H54 (cell line): ENCODE measurements around the gene SEZ6L.
A peak's percentile ranks its signal among the peaks of the same experiment; 100 is the strongest.

Experiments used
- DNase-seq: peaks from one replicate; pipeline ENCODE4 v3.0.0; 2011; ENCODE audit warnings: low spot score, mixed read lengths; ENCODE audit not compliant: insufficient read length
- FAIRE-seq: peaks from 3 replicates; lab custom pipeline; 2011; peaks lifted over from hg19 to GRCh38; lab: Jason Lieb, UNC
- POLR2A ChIP-seq: IDR thresholded peaks from 2 replicates; pipeline ENCODE4 v1.6.1; 2011; ENCODE audit warnings: low read depth, mild to moderate bottlenecking, low read length

SEZ6L gene

DNA sequence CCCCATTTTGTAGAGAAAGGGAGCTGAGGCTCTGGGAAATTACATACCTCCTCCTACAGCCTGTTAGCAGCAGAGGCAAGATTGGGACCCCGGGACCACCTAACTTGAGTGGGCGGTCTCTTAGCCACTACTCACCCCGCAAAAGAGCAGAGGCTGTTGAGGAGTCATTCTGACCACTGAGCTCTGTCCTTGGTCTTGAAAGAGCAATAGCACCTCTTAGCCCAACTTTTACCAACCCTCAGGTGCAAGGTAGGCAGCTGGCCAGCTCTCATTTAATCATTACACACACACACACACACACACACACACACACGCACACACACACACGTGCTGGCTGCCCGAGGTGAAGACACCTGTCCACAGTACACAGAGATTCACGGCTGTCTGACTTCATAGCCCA lies 144.0 kb downstream of the SEZ6L start:
- FAIRE-seq (no peak), DNase-seq (no peak)
- TF ChIP-seq POLR2A: no peak

DNA sequence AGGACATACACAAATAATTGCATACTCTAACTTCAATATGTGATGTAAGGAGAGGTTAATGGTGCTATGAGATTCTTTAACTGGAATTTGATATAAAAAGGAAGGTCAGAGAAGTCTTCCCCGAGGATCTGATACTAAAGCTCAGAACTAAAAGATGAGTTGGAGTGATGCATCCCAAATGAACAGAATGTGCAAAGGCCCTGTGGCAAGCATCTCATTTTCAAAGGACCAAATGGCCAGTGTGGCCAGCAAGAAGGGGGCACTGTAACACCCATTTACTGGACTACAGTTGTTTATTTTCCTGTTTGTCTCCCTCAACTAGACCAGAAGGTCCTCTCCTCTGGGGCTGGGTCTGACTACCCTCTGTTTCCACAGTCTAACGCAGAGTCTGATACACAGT lies 144.9 kb downstream of the SEZ6L start:
- no peak for TF ChIP-seq POLR2A
- FAIRE-seq: no peak
- DNase-seq: no peak

DNA sequence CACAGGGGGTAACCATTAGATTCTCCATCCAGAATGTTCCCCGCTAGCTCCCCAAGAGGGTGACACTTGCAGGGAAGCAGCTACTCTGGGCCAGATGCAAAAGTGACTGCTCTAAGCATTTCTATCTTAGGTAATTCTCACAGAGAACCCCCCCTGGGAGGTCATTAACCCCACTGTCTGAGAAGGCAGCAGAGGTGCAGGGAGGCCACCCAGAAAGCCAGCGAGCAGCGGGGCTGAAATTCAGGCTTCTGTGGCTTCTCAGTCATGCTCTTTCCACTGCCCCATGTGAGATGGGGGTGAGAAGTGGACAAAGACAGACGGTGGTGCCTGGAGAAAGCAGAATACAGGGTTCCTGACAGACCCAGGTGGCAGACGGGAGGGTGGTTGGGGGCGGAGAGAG lies 145.4 kb downstream of the SEZ6L start:
- no peak for TF ChIP-seq POLR2A
- DNase-seq (no peak), FAIRE-seq (no peak)

DNA sequence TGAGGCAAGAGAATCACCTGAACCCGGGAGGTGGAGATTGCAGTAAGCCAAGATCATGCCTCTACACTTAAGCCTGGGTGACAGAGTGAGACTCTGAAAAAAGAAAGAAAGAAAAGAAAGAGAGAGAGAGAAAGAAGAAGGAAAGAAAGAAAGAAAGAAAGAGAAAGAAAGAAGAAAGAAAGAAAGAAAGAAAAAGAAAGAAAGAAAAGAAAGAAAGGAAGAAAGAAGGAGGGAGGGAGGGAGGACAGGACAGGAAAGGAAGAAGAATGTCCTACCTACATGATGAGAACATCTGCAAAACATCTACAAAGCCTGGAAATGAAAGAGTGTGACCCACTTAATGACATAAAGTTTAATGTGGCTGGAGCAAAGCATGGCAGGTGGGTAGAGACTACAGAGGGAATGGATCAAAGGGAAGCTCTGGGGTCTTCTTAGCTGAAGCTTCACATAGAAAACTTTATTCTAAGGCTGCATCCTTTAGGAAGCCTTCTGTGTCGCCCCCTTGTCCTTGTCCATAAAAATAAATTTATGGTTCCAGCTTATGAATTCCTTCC lies 147.5 kb downstream of the SEZ6L start:
- no peak for TF ChIP-seq POLR2A
- no peak for FAIRE-seq
- DNase-seq: no peak

DNA sequence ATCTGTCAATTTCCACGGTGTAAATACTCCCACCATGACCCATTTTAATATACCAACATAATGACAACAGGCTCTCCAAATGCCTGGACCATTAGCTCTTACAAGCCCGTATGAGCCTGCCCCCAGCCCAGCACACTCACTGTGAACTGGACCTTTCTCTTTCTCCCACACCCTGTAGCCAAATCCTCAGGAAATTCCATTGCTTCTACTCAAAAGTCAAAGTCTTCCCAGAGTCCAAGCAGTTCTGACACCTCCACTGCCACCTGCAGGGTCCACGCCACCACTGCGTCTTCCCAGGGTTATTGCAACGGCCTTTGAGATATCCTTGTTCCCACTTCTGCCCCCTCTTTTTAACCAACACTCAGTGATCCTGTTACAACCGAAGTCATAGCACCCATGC lies 149.7 kb downstream of the SEZ6L start:
- DNase-seq: peak; percentile 20
- no peak for FAIRE-seq
- no peak for TF ChIP-seq POLR2A

GRCh38 chr22:26320447-26320846 lies 151.2 kb downstream of the SEZ6L start:
- no peak for TF ChIP-seq POLR2A
- no peak for FAIRE-seq
- DNase-seq: no peak

DNA sequence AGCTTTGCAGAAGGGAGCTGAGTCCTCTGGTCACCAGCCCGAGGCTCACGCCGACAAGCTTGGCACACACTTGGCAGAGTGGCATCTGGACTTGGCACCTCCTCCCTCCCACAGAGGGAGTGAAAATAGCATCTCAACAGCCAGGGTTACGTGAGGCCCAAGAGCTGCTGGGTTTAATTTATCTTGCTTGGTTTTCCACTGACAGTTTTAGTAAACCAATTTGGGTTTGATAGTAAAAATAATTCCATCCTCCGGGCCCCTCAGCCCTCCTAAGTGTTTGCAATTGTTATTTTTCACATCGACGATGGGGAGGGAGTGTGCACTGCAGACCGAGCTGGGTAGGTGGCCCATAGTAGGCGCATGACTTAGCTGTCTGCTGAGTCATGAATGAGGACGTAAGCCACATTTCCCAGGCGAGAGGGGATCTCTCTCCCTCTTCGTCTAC lies 152.2 kb downstream of the SEZ6L start:
- FAIRE-seq: no peak
- TF ChIP-seq POLR2A: no peak; the same call in 1 of the 2 replicates
- peak; percentile 49 for DNase-seq

DNA sequence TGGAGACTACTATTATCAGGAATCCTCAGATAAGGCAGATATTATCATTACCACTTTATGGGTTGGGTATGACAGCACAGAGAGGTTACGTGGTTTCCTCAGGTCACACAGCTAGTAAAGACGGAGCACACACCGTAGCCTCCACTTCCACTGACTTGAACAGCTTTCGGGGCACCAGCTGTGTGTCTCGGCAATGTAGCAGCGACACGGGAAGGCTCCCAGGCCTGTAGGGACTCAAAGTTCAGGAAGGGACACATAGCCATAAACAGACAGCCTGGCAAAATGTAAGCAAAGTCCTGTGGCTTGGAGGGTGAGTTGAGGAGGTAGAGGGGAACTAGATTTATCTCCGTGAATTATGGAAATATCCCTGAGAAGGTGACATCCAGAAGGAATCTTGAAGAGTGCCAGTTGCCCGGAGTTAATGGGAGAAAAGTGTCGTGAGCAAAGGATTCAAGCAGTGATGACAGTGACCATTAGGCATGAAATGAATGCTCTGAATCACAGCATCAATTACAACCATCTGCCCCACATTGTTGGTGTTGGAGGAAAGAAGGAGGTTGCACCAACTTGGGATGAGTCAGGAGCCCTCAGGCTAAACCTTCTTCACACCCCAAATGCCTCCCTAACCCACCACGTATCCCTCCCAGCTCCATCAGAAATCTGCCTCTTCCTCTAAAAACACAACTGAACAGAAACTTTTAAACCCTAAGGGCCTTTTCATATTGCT lies 153.1 kb downstream of the SEZ6L start:
- FAIRE-seq: peak; percentile 92

DNA sequence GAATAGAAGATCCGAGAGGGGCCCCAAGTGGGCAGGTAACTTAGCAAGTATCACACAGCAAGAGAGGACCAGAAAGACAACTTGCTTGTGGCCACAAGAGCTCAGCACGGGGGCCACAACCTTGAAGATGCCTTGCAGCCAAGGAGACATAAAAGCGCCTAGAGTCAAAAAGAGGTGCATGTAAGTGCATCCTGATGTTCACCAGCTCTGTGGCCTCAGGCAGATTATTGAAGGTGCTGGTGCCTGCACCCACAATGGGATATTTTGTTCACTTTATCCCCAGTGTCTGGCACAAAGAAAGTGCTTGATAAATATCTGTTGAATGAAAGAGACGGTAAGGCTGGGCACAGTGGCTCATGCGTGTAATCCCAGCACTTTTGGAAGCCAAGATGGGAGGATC lies 153.8 kb downstream of the SEZ6L start:
- TF ChIP-seq POLR2A: no peak
- FAIRE-seq (no peak), DNase-seq (no peak)

More for the DNA sequence above, 153.1 kb downstream of the SEZ6L start:
- DNase-seq: peak; percentile 41
- no peak for TF ChIP-seq POLR2A

GRCh38 chr22:26324150-26324549 lies 154.9 kb downstream of the SEZ6L start:
- TF ChIP-seq POLR2A: no peak
- DNase-seq: no peak
- FAIRE-seq: no peak

- no peak for TF ChIP-seq POLR2A
- DNase-seq (no peak), FAIRE-seq (no peak)
Measured at GRCh38 chr22:26325641-26326040, 156.4 kb downstream of the SEZ6L start.

- DNase-seq: no peak
- no peak for TF ChIP-seq POLR2A
- FAIRE-seq: no peak
Measured at GRCh38 chr22:26326803-26327202, 157.5 kb downstream of the SEZ6L start.

- FAIRE-seq: no peak
- no peak for DNase-seq
- no peak for TF ChIP-seq POLR2A
Measured at GRCh38 chr22:26327306-26327705, 158.0 kb downstream of the SEZ6L start.

DNA sequence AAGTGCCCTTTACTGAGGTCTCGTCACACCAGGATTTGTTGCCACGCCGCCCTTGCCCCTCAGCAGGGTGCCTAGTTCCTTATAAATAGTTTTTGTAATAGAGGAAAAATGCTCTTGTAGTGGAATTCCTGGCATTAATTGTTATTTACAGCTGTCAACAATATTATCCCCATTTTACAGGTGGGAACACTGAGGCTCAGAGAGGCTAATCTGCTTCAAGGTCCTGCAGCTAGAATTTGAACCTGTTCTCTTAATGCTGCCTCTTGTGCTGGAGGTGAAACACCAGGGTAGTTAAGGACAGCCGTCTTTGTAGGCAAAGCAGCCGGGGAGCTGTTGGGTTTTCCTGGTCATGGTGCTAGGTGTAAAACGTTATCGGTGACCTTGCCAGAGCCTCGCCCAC lies 159.0 kb downstream of the SEZ6L start:
- FAIRE-seq: no peak

GRCh38 chr22:26330971-26331625 lies 161.8 kb downstream of the SEZ6L start:
- FAIRE-seq: no peak
- no peak for TF ChIP-seq POLR2A
- peak; percentile 33 for DNase-seq

More for the DNA sequence above, 159.0 kb downstream of the SEZ6L start:
- TF ChIP-seq POLR2A: no peak
- DNase-seq: no peak
